Central memory CD8-positive, alpha-beta T cell (primary cell): ENCODE results near the gene CUL3.
A peak's percentile ranks its signal among the peaks of the same experiment; 100 is the strongest.
"Not testable (repeated sequence)": the region's sequence is repeated elsewhere in the genome, so short reads cannot be mapped to it uniquely, and the experiment has no call there.

Experiments used
- ATAC-seq: fragments of 150-1000 bp; cut with Tn5 transposase; replicated peaks from 2 replicates; pipeline ENCODE4 v1.10.0; 2022; ENCODE audit warnings: mild to moderate bottlenecking, moderate FRiP score, moderate number of reproducible peaks; ENCODE audit not compliant: poor library complexity, severe bottlenecking; ENCODE audit errors: extremely low read depth
- DNase-seq, 2 donors: peaks; one replicate each; pipeline ENCODE4 v3.0.0; 2021; ENCODE audit warnings: low spot score in 2 of 2
- H3K27ac Mint-ChIP-seq: one replicate; pipeline ENCODE4 v1.8.0; 2022; ENCODE audit warnings: low read depth, mild to moderate bottlenecking, moderate library complexity, mixed read lengths
- H3K27me3 Mint-ChIP-seq: one replicate; pipeline ENCODE4 v1.8.0; 2022; ENCODE audit warnings: mixed read lengths
- H3K36me3 Mint-ChIP-seq: one replicate; pipeline ENCODE4 v1.8.0; 2022; ENCODE audit warnings: mild to moderate bottlenecking, moderate library complexity, mixed read lengths; ENCODE audit not compliant: insufficient read depth
- H3K4me1 Mint-ChIP-seq: one replicate; pipeline ENCODE4 v1.8.0; 2022; ENCODE audit warnings: mixed read lengths
- H3K4me3 Mint-ChIP-seq: one replicate; pipeline ENCODE4 v1.8.0; 2022; ENCODE audit warnings: mild to moderate bottlenecking, moderate library complexity, mixed read lengths
- H3K9me3 Mint-ChIP-seq: one replicate; pipeline ENCODE4 v1.8.0; 2022; ENCODE audit warnings: mixed read lengths

CUL3 gene

GRCh38 chr2:224598678-224599077, 13.5 kb upstream of the CUL3 start:
- Mint-ChIP-seq H3K36me3 (peaks cover 2% of the 10 kb centered on the region), H3K4me1 (peaks cover 7% of the 10 kb centered on the region), H3K9me3 (no peaks in the 10 kb centered on the region), H3K27ac (no peak overlapping the region), H3K27me3 (peaks cover 33% of the 10 kb centered on the region), H3K4me3 (no peak overlapping the region)
- ATAC-seq (no peak), DNase-seq (no peak)

GRCh38 chr2:224596289-224596688, 11.1 kb upstream of the CUL3 start:
- no peaks in the 10 kb centered on the region for H3K9me3 Mint-ChIP-seq
- H3K4me1 Mint-ChIP-seq = no peaks in the 10 kb centered on the region
- no peak overlapping the region for H3K4me3 Mint-ChIP-seq
- peaks cover 2% of the 10 kb centered on the region for H3K36me3 Mint-ChIP-seq
- DNase-seq = no peak
- no peak overlapping the region for H3K27ac Mint-ChIP-seq
- H3K27me3 Mint-ChIP-seq = peaks cover 22% of the 10 kb centered on the region
- ATAC-seq = no peak

GRCh38 chr2:224595518-224595917, 10.4 kb upstream of the CUL3 start:
- DNase-seq (no peak), ATAC-seq (no peak)
- Mint-ChIP-seq H3K4me3 (no peak overlapping the region), H3K36me3 (peaks cover 2% of the 10 kb centered on the region), H3K27me3 (peaks cover 22% of the 10 kb centered on the region), H3K27ac (no peak overlapping the region), H3K9me3 (no peaks in the 10 kb centered on the region), H3K4me1 (no peaks in the 10 kb centered on the region)

GRCh38 chr2:224594840-224595239, 9.7 kb upstream of the CUL3 start:
- DNase-seq (no peak), ATAC-seq (no peak)
- no peak overlapping the region for H3K4me3 Mint-ChIP-seq
- H3K9me3 Mint-ChIP-seq = no peaks in the 10 kb centered on the region
- H3K36me3 Mint-ChIP-seq = peaks cover 2% of the 10 kb centered on the region
- peaks cover 22% of the 10 kb centered on the region for H3K27me3 Mint-ChIP-seq
- H3K4me1 Mint-ChIP-seq = no peaks in the 10 kb centered on the region
- no peak overlapping the region for H3K27ac Mint-ChIP-seq

- peaks cover 4% of the 10 kb centered on the region for H3K4me1 Mint-ChIP-seq
- ATAC-seq (no peak), DNase-seq (no peak)
- peaks cover 12% of the 10 kb centered on the region for H3K27me3 Mint-ChIP-seq
- H3K9me3 Mint-ChIP-seq = no peaks in the 10 kb centered on the region
- no peak overlapping the region for H3K27ac Mint-ChIP-seq
- H3K36me3 Mint-ChIP-seq = peaks cover 2% of the 10 kb centered on the region
- H3K4me3 Mint-ChIP-seq = no peak overlapping the region
These were observed 6.1 kb upstream of the CUL3 start for GRCh38 chr2:224591220-224591619.

- H3K36me3 Mint-ChIP-seq = peaks cover 14% of the 10 kb centered on the region
- H3K4me3 Mint-ChIP-seq = peak overlapping the region; percentile 97
- H3K4me1 Mint-ChIP-seq = peaks cover 32% of the 10 kb centered on the region
- ATAC-seq (no peak), DNase-seq (no peak)
- H3K27ac Mint-ChIP-seq = peak overlapping the region; percentile 94
- H3K9me3 Mint-ChIP-seq = no peaks in the 10 kb centered on the region
- no peaks in the 10 kb centered on the region for H3K27me3 Mint-ChIP-seq
These were observed 1.0 kb upstream of the CUL3 start for GRCh38 chr2:224586127-224586695.

GRCh38 chr2:224584785-224585210, 365 bp downstream of the CUL3 start:
- Mint-ChIP-seq H3K9me3 (no peaks in the 10 kb centered on the region), H3K4me3 (peak overlapping the region; percentile 97), H3K27me3 (no peaks in the 10 kb centered on the region), H3K36me3 (peaks cover 18% of the 10 kb centered on the region), H3K27ac (peak overlapping the region; percentile 94), H3K4me1 (peaks cover 45% of the 10 kb centered on the region)
- DNase-seq = peak; percentile 49 to 54
- peak; percentile 48 for ATAC-seq

GRCh38 chr2:224584111-224584784, 915 bp downstream of the CUL3 start:
- Mint-ChIP-seq H3K4me3 (peak overlapping the region; percentile 97), H3K27me3 (no peaks in the 10 kb centered on the region), H3K4me1 (peaks cover 50% of the 10 kb centered on the region), H3K36me3 (peaks cover 18% of the 10 kb centered on the region), H3K27ac (peak overlapping the region; percentile 94), H3K9me3 (no peaks in the 10 kb centered on the region)
- DNase-seq (no peak), ATAC-seq (peak; percentile 11)

GRCh38 chr2:224583033-224583432, 2.1 kb downstream of the CUL3 start:
- Mint-ChIP-seq H3K36me3 (peaks cover 18% of the 10 kb centered on the region), H3K4me3 (peak overlapping the region; percentile 97), H3K4me1 (peaks cover 54% of the 10 kb centered on the region)
- DNase-seq, H3K27me3 Mint-ChIP-seq, H3K9me3 Mint-ChIP-seq, ATAC-seq, H3K27ac Mint-ChIP-seq: not testable (repeated sequence)

GRCh38 chr2:224580248-224580647, 4.9 kb downstream of the CUL3 start:
- peaks cover 62% of the 10 kb centered on the region for H3K4me1 Mint-ChIP-seq
- peaks cover 16% of the 10 kb centered on the region for H3K36me3 Mint-ChIP-seq
- ATAC-seq (no peak), DNase-seq (no peak)
- H3K27ac Mint-ChIP-seq = no peak overlapping the region
- H3K9me3 Mint-ChIP-seq = no peaks in the 10 kb centered on the region
- peak overlapping the region; percentile 37 for H3K4me3 Mint-ChIP-seq
- H3K27me3 Mint-ChIP-seq = no peaks in the 10 kb centered on the region

GRCh38 chr2:224579411-224579810, 5.8 kb downstream of the CUL3 start:
- peaks cover 16% of the 10 kb centered on the region for H3K36me3 Mint-ChIP-seq
- H3K27me3 Mint-ChIP-seq = no peaks in the 10 kb centered on the region
- no peaks in the 10 kb centered on the region for H3K9me3 Mint-ChIP-seq
- DNase-seq = no peak
- no peak for ATAC-seq
- H3K4me1 Mint-ChIP-seq = peaks cover 70% of the 10 kb centered on the region
- peak overlapping the region; percentile 56 for H3K4me3 Mint-ChIP-seq
- H3K27ac Mint-ChIP-seq = peak overlapping the region; percentile 64

- Mint-ChIP-seq H3K27ac (no peak overlapping the region), H3K9me3 (no peaks in the 10 kb centered on the region), H3K36me3 (peaks cover 11% of the 10 kb centered on the region), H3K27me3 (no peaks in the 10 kb centered on the region), H3K4me1 (peaks cover 69% of the 10 kb centered on the region), H3K4me3 (peak overlapping the region; percentile 18)
- DNase-seq (no peak), ATAC-seq (no peak)
These were observed 7.6 kb downstream of the CUL3 start for GRCh38 chr2:224577541-224577940.

GRCh38 chr2:224576088-224576715, 9.0 kb downstream of the CUL3 start:
- peak overlapping the region; percentile 49 for H3K4me3 Mint-ChIP-seq
- no peak overlapping the region for H3K27ac Mint-ChIP-seq
- peaks cover 16% of the 10 kb centered on the region for H3K36me3 Mint-ChIP-seq
- no peaks in the 10 kb centered on the region for H3K9me3 Mint-ChIP-seq
- no peaks in the 10 kb centered on the region for H3K27me3 Mint-ChIP-seq
- DNase-seq (no peak), ATAC-seq (peak; percentile 50)
- peaks cover 76% of the 10 kb centered on the region for H3K4me1 Mint-ChIP-seq
